Gastrocnemius medialis (tissue), 4 donors: ENCODE measurements around the gene PTPMT1.

Experiments
- POLR2A ChIP-seq, 2 donors: fragments of 450-650 bp; IDR thresholded peaks; one replicate each; pipeline ENCODE4 v1.6.1; 2017; ENCODE audit warnings: antibody characterized with exemption in 2 of 2, mild to moderate bottlenecking in 2 of 2, moderate library complexity in 2 of 2
- TF ChIP-seq, protein P1 (sequence below), 5 experiments: fragments of 450-650 bp in 3 of 5; fragments of 200-600 bp in 2 of 5; sonication (generic) in 2 of 5; IDR thresholded peaks in 4 of 5; conservative IDR thresholded peaks in 1 of 5; 1 replicate in 4 of 5; 2 replicates in 1 of 5; pipeline ENCODE4 v1.5.1; 2016 to 2019; ENCODE audit warnings: antibody characterized with exemption in 5 of 5, mild to moderate bottlenecking in 3 of 5, moderate library complexity in 3 of 5

DNA sequence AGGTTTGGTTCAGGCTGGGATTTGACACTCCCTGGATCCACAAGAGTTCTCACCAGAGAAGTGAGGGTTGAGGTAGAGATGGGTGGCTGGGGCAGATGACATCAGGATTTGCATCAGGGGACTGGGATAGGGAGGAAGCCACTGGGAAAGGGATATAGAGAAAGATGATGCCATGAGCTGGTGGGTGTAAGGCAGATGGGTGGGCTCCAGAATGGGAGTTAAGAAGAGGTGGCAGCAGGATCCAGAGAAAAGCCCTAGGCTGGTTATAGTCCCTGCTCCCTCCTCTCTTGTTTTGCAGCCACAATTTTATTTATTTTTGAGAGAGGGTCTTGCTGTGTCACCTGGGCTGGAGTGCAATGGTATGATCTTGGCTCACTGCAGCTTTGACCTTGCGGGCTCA, 30.6 kb downstream of the PTPMT1 start:
- TF ChIP-seq, protein P1, sequence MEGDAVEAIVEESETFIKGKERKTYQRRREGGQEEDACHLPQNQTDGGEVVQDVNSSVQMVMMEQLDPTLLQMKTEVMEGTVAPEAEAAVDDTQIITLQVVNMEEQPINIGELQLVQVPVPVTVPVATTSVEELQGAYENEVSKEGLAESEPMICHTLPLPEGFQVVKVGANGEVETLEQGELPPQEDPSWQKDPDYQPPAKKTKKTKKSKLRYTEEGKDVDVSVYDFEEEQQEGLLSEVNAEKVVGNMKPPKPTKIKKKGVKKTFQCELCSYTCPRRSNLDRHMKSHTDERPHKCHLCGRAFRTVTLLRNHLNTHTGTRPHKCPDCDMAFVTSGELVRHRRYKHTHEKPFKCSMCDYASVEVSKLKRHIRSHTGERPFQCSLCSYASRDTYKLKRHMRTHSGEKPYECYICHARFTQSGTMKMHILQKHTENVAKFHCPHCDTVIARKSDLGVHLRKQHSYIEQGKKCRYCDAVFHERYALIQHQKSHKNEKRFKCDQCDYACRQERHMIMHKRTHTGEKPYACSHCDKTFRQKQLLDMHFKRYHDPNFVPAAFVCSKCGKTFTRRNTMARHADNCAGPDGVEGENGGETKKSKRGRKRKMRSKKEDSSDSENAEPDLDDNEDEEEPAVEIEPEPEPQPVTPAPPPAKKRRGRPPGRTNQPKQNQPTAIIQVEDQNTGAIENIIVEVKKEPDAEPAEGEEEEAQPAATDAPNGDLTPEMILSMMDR (IDR thresholded peaks at IDR 0.05 in 4 of 5, conservative IDR thresholded peaks at IDR 0.05 in 1 of 5), result no peak
- TF ChIP-seq POLR2A (IDR thresholded peaks at IDR 0.05), result no peak
